Mucosa of descending colon (tissue), 3 donors: ENCODE results near the gene DIAPH2. TPM values are rescaled to one million over a fixed set of nuclear protein-coding genes. Genes with fewer than 3 reads are reported as not detected.
A peak's percentile ranks its signal among the peaks of the same experiment; 100 is the strongest.

Experiments used
- ATAC-seq: fragments of 200-7000 bp; cut with Tn5 transposase; one replicate; pipeline ENCODE4 v1.9.1; 2020; ENCODE audit warnings: mild to moderate bottlenecking, moderate library complexity
- DNase-seq, 3 donors: peaks; one replicate each; pipeline ENCODE4 v3.0.0-alpha.2; 2020
- H3K36me3 ChIP-seq: fragments of 200-600 bp; one replicate; pipeline ENCODE4 v1.8.0; 2021; ENCODE audit warnings: low read depth, mild to moderate bottlenecking
- H3K4me1 ChIP-seq: fragments of 200-600 bp; one replicate; pipeline ENCODE4 v1.8.0; 2021; ENCODE audit warnings: low read depth, mild to moderate bottlenecking
- H3K4me3 ChIP-seq: fragments of 200-600 bp; one replicate; pipeline ENCODE4 v1.8.0; 2021; ENCODE audit warnings: mild to moderate bottlenecking
- H3K9me3 ChIP-seq: fragments of 200-600 bp; one replicate; pipeline ENCODE4 v1.8.0; 2021; ENCODE audit warnings: mild to moderate bottlenecking
- CTCF ChIP-seq: fragments of 200-600 bp; IDR thresholded peaks from one replicate; pipeline ENCODE4 v1.8.0; 2022; ENCODE audit warnings: antibody characterized with exemption, mild to moderate bottlenecking
- intact Hi-C, 2 donors: fragments of 100-400 bp; cut with DNase I in 1 of 2; cut with micrococcal nuclease in 1 of 2; formaldehyde crosslinking; loops; one replicate each; pipeline versions ENCODE4 v1.11.0 to v1.11.1; 2022; cut with DNase I, micrococcal nuclease
- long read RNA-seq, 2 donors: library from polyadenylated mRNA; unstranded; transcript quantifications; one replicate each; pipeline ENCODE4 v2.0.0, GENCODE V29; 2019 to 2021
- total RNA-seq, 3 donors: library from RNA; stranded (reverse); fragmentation: NEBNext Ultra II Directional in 2 of 3; extraction: Animal tissue kit (Norgen Biotek cat#: 25700) in 2 of 3; gene quantifications; one replicate each; pipeline versions ENCODE4 v1.2.1 to v1.2.4, GENCODE V29; 2021 to 2023
- donor health status: DM: no; HTN: no; CAD: no; lungs with moderate emphysema.
- donor health status: DM: no; HTN: no; CAD: no.
- donor health status: DM: no; HTN: yes; CAD: no.

The DIAPH2 gene
- total RNA-seq: 10 to 100 TPM; 26.7 to 40.2 (median 29.6) TPM
- long read RNA-seq, donor 1, full-length matches to known transcripts: 10 of 21 reads
- long read RNA-seq, donor 1, partial matches to known transcripts: 4 of 21 reads
- long read RNA-seq, donor 1, other reads (novel, unspliced or antisense): 7 of 21 reads
- long read RNA-seq, donor 2, partial matches to known transcripts: 4 of 8 reads
- long read RNA-seq, donor 2, other reads (novel, unspliced or antisense): 4 of 8 reads

- peak within 1 kb of the TSS; percentile 48 for H3K4me3 ChIP-seq
- peaks cover 2% of the 10 kb centered on the region for H3K4me1 ChIP-seq
- intact Hi-C loops: no loop called here
- no peak for TF ChIP-seq CTCF
- ATAC-seq: peak; percentile 92
- no peaks in the 10 kb centered on the region for H3K9me3 ChIP-seq
- H3K36me3 ChIP-seq: no peaks in the 10 kb centered on the region
- peak; percentile 87 to 92 (median 87) for DNase-seq
These were observed at the start of gene DIAPH2 for GRCh38 chrX:96684339-96685209. TSS of gene DIAPH2 (plus strand) at chrX:96684842.

GRCh38 chrX:96650023-96650422 is 34.6 kb upstream of the DIAPH2 start:
- Histone ChIP-seq H3K36me3 (no peaks in the 10 kb centered on the region), H3K4me1 (no peaks in the 10 kb centered on the region), H3K9me3 (no peaks in the 10 kb centered on the region), H3K4me3 (no peak overlapping the region)
- intact Hi-C loops: no loop called here
- no peak for TF ChIP-seq CTCF
- DNase-seq (no peak), ATAC-seq (no peak)

DNA sequence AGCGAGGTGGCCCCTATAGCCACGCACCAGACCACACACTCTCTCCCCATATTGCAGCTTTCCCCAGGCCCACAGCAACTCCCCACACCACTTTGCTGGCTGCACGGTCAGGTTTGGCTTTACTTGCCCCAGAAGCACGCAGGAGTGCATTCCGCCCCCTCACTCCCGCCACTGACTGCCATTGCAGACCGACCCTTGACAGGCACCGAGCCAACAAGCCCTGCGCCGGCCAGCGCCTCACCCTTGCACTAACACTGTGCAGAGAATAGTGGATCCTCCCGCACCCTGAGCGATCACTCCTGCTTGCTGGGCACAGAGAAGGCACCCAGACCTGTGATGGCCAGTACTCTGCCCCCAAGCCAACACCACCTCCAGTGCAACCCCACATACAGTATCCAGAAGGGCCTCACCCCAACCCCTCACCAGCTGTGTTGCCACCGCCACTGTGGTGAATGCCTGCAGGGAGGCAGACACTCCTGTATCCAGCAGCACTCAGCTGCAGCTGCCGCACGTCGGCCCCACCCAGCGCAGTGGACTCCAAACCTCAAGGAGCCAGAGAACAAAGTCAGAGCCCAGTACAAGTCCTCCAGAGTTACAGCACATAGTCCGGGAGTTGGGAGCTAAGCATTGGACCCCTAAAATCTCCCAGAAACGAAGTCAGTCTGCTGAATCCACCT is 28.6 kb upstream of the DIAPH2 start:
- H3K4me1 ChIP-seq: no peaks in the 10 kb centered on the region
- H3K36me3 ChIP-seq: no peaks in the 10 kb centered on the region
- no peak for TF ChIP-seq CTCF
- H3K4me3 ChIP-seq: no peak overlapping the region
- intact Hi-C loops: no loop called here
- ATAC-seq: peak; percentile 75
- peak in 1 of 3 donors; percentile 51 for DNase-seq
- H3K9me3 ChIP-seq: no peaks in the 10 kb centered on the region

- Histone ChIP-seq H3K9me3 (no peaks in the 10 kb centered on the region), H3K36me3 (no peaks in the 10 kb centered on the region), H3K4me3 (no peak overlapping the region), H3K4me1 (no peaks in the 10 kb centered on the region)
- ATAC-seq (no peak), DNase-seq (no peak)
- intact Hi-C loops: no loop called here
- no peak for TF ChIP-seq CTCF
These were observed 2.1 kb upstream of the DIAPH2 start for GRCh38 chrX:96682516-96682915.

GRCh38 chrX:96683997-96684338 is 674 bp upstream of the DIAPH2 start:
- DNase-seq: no peak
- Histone ChIP-seq H3K4me1 (peaks cover 2% of the 10 kb centered on the region), H3K4me3 (no peak overlapping the region), H3K9me3 (no peaks in the 10 kb centered on the region), H3K36me3 (no peaks in the 10 kb centered on the region)
- no peak for TF ChIP-seq CTCF
- ATAC-seq: no peak
- intact Hi-C loops: no loop called here
